ENCODE results near the gene KLRD1.
A peak's percentile ranks its signal among the peaks of the same experiment; 100 is the strongest.
"Not testable (repeated sequence)": the region's sequence is repeated elsewhere in the genome, so short reads cannot be mapped to it uniquely, and the experiment has no call there.

The KLRD1 gene

GRCh38 chr12:10307630-10308029 lies at the start of gene KLRD1:
TSS of gene KLRD1 (plus strand) at chr12:10307870. CDS start at chr12:10308078, 208 bp downstream.
- DNase-seq: no peak

- no peak for DNase-seq
These were observed 46.7 kb upstream of the KLRD1 start for GRCh38 chr12:10260927-10261326.

- no peak for DNase-seq
These were observed 39.6 kb upstream of the KLRD1 start for GRCh38 chr12:10268037-10268436.

GRCh38 chr12:10272467-10272866 lies 35.2 kb upstream of the KLRD1 start:
- no peak for DNase-seq

GRCh38 chr12:10276774-10277173 lies 30.9 kb upstream of the KLRD1 start:
- DNase-seq: no peak

GRCh38 chr12:10278104-10278503 lies 29.6 kb upstream of the KLRD1 start:
- DNase-seq: no peak

- DNase-seq: no peak
These were observed 27.7 kb upstream of the KLRD1 start for GRCh38 chr12:10279937-10280336.

- DNase-seq: no peak
These were observed 24.6 kb upstream of the KLRD1 start for GRCh38 chr12:10283027-10283426.

- DNase-seq: no peak
These were observed 21.8 kb upstream of the KLRD1 start for GRCh38 chr12:10285919-10286318.

GRCh38 chr12:10289005-10289754 lies 18.5 kb upstream of the KLRD1 start:
- DNase-seq: no peak

GRCh38 chr12:10291030-10291429 lies 16.6 kb upstream of the KLRD1 start:
- no peak for DNase-seq

- DNase-seq: no peak
These were observed 14.5 kb upstream of the KLRD1 start for GRCh38 chr12:10293151-10293550.

GRCh38 chr12:10293570-10294227 lies 14.0 kb upstream of the KLRD1 start:
- no peak for DNase-seq

- DNase-seq: no peak
These were observed 6.6 kb upstream of the KLRD1 start for GRCh38 chr12:10301103-10301502.

GRCh38 chr12:10304161-10304574 lies 3.5 kb upstream of the KLRD1 start:
- no peak for DNase-seq

GRCh38 chr12:10305411-10305810 lies 2.3 kb upstream of the KLRD1 start:
- DNase-seq: no peak

- DNase-seq: no peak
These were observed 3.5 kb downstream of the KLRD1 start for GRCh38 chr12:10310926-10311720.

- no peak for DNase-seq
These were observed 11.7 kb downstream of the KLRD1 start for GRCh38 chr12:10319388-10319787.

GRCh38 chr12:10320643-10321042 lies 13.0 kb downstream of the KLRD1 start:
- no peak for DNase-seq

GRCh38 chr12:10328691-10329090 lies 21.0 kb downstream of the KLRD1 start:
- DNase-seq: not testable (repeated sequence)

GRCh38 chr12:10331642-10332239 lies 24.1 kb downstream of the KLRD1 start:
- peak; percentile 74 for DNase-seq

GRCh38 chr12:10336196-10336595 lies 28.5 kb downstream of the KLRD1 start:
- not testable (repeated sequence) for DNase-seq

GRCh38 chr12:10338470-10338869 lies 30.8 kb downstream of the KLRD1 start:
- DNase-seq: not testable (repeated sequence)
